NT2/D1 (cell line): Measurements from ENCODE around the gene NXPE3.

Experiments used
- SUZ12 ChIP-seq: IDR thresholded peaks from 2 replicates; pipeline ENCODE4 v1.6.1; 2011; ENCODE audit not compliant: insufficient read length, insufficient read depth; ENCODE audit errors: extremely low read depth
- YY1 ChIP-seq: IDR thresholded peaks from 2 replicates; pipeline ENCODE4 v1.6.1; 2011; ENCODE audit not compliant: insufficient read length, insufficient read depth

DNA sequence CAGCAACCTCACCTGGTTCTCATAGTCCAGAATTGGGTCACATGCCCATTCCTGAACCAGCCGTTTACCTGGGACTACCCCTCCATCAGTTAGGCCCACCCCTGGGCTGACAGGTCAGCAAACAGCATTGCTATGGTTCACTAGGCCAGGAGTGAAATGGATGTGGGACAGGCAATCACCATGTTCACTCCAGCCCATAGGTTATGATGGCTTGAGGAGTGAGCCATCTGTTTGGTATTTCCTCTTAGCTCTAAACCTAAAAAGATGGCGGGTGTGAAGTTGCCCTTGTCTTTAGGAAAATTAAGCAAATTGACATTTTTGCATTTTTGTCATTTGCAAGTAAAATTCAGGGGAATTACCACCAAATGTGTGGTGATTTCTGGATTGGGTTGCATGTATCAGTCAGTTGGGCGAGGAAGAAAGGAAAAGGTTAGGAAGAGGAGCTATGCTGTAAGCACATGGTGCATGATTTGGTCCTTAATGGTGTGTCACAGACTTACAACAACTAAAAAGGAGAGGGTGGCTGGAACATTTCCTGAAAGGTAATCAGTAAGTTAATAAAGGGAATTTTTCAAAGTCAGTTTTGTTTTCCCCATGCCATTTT, 17.2 kb downstream of the NXPE3 start:
- TF ChIP-seq YY1 (no peak), SUZ12 (no peak)
